MM.1S (cell line): Measurements from ENCODE around the gene TIMP4.

Experiments used
- CTCF ChIP-seq: fragments of 300-600 bp; sonication (generic); IDR thresholded peaks from 2 replicates; pipeline ENCODE4 v1.5.1; 2016; ENCODE audit warnings: antibody characterized with exemption, low read length, mixed read lengths
- EZH2 ChIP-seq: fragments of 300-600 bp; sonication (generic); optimal IDR thresholded peaks from 2 replicates; pipeline ENCODE3; 2017; ENCODE audit warnings: low read depth, mild to moderate bottlenecking, antibody characterized with exemption, low read length, mixed read lengths

- no peak for TF ChIP-seq CTCF
- TF ChIP-seq EZH2: no peak
Measured at GRCh38 chr3:12132881-12133280, 25.8 kb downstream of the TIMP4 start.
